MM.1S (cell line): Measurements from ENCODE around the gene VPS13A.

Source experiments
- CTCF ChIP-seq: fragments of 300-600 bp; sonication (generic); IDR thresholded peaks from 2 replicates; pipeline ENCODE4 v1.5.1; 2016; ENCODE audit warnings: antibody characterized with exemption, low read length, mixed read lengths
- EZH2phosphoT487 ChIP-seq: fragments of 300-600 bp; sonication (generic); IDR thresholded peaks from 2 replicates; pipeline ENCODE4 v1.6.1; 2018; ENCODE audit warnings: antibody characterized with exemption, low read length

GRCh38 chr9:77420641-77421040 lies 243.3 kb downstream of the VPS13A start:
- TF ChIP-seq EZH2phosphoT487 (no peak), CTCF (no peak)
